Hepatocyte (in vitro differentiated cells): ENCODE data around the gene SYT8. TPM values are rescaled to one million over a fixed set of nuclear protein-coding genes. Genes with fewer than 3 reads are reported as not detected.

Experiments
- DNase-seq: peaks from one replicate; pipeline ENCODE4 v3.0.0-alpha.2; 2016; ENCODE audit warnings: low spot score
- H2AFZ ChIP-seq: fragments of 200-600 bp; sonication (generic); 2 replicates; pipeline ENCODE4 v1.6.0; 2016; ENCODE audit warnings: antibody characterized with exemption, mild to moderate bottlenecking
- H3K27ac ChIP-seq: fragments of 200-600 bp; sonication (generic); 2 replicates; pipeline ENCODE4 v1.5.1; 2016; ENCODE audit warnings: mild to moderate bottlenecking
- H3K27me3 ChIP-seq: fragments of 200-600 bp; sonication (generic); 2 replicates; pipeline ENCODE4 v1.6.1; 2016
- H3K36me3 ChIP-seq: fragments of 200-600 bp; sonication (generic); replicated peaks from 2 replicates; pipeline ENCODE4 v1.5.1; 2016; ENCODE audit warnings: low read depth; ENCODE audit not compliant: insufficient read depth
- H3K4me1 ChIP-seq: fragments of 200-600 bp; sonication (generic); 2 replicates; pipeline ENCODE4 v1.5.1; 2016; ENCODE audit warnings: mild to moderate bottlenecking, moderate library complexity; ENCODE audit not compliant: insufficient read depth
- H3K4me2 ChIP-seq: fragments of 200-600 bp; sonication (generic); 2 replicates; pipeline ENCODE4 v1.6.0; 2016
- H3K4me3 ChIP-seq: fragments of 200-600 bp; sonication (generic); 2 replicates; pipeline ENCODE4 v1.5.1; 2016; ENCODE audit warnings: mild to moderate bottlenecking
- H3K79me2 ChIP-seq: fragments of 200-600 bp; sonication (generic); 2 replicates; pipeline ENCODE4 v1.6.0; 2017; ENCODE audit warnings: mild to moderate bottlenecking
- H3K9me2 ChIP-seq: fragments of 200-600 bp; sonication (generic); replicated peaks from 2 replicates; pipeline ENCODE4 v1.6.0; 2017; ENCODE audit warnings: mild to moderate bottlenecking; ENCODE audit not compliant: insufficient read depth
- H3K9me3 ChIP-seq: fragments of 200-600 bp; sonication (generic); 2 replicates; pipeline ENCODE4 v1.5.1; 2016; ENCODE audit warnings: low read depth, mild to moderate bottlenecking
- H4K20me1 ChIP-seq: fragments of 200-600 bp; sonication (generic); 2 replicates; pipeline ENCODE4 v1.6.0; 2016; ENCODE audit warnings: mild to moderate bottlenecking; ENCODE audit not compliant: insufficient read depth, poor library complexity, severe bottlenecking
- CTCF ChIP-seq: fragments of 200-600 bp; sonication (generic); IDR thresholded peaks from 2 replicates; pipeline ENCODE4 v1.5.1; 2016; ENCODE audit warnings: antibody characterized with exemption, mild to moderate bottlenecking; ENCODE audit not compliant: poor library complexity
- EZH2 ChIP-seq: fragments of 200-600 bp; sonication (generic); IDR thresholded peaks from 2 replicates; pipeline ENCODE4 v1.6.1; 2016; ENCODE audit warnings: antibody characterized with exemption, mild to moderate bottlenecking, borderline replicate concordance
- EZH2phosphoT487 ChIP-seq: fragments of 200-600 bp; sonication (generic); IDR thresholded peaks from one replicate; pipeline ENCODE4 v1.6.1; 2018; ENCODE audit warnings: antibody characterized with exemption, mild to moderate bottlenecking, low read depth, moderate library complexity; ENCODE audit not compliant: unreplicated experiment, severe bottlenecking
- WGBS: methylation state at CpG from one replicate; pipeline ENCODE4 v1.1.6; 2016; ENCODE audit warnings: low lambda C conversion rate; ENCODE audit errors: missing lambda C conversion rate; 5-methylcytosine and 5-hydroxymethylcytosine counted together
- polyA plus RNA-seq: library from polyadenylated mRNA; unstranded; fragments of >200 nt; fragmentation: Nextera tagmentation; extraction: Ambion mirVana; gene quantifications from 2 replicates; pipeline ENCODE4 v1.2.1, GENCODE V29; 2016
- total RNA-seq: library from RNA; depleted of rRNA; stranded (reverse); fragments of >200 nt; gene quantifications from 2 replicates; pipeline ENCODE4 v1.2.3, GENCODE V29; 2014

The SYT8 gene
- total and polyA plus RNA-seq, 2 experiments from 2014 or later: 6.3 to 29.2 TPM

- no peak overlapping the region for H2AFZ ChIP-seq
- H3K27me3 ChIP-seq: no peaks in the 10 kb centered on the region
- 86% methylated on average over 23 of the region's 26 CpGs for WGBS
- no peaks in the 10 kb centered on the region for H4K20me1 ChIP-seq
- H3K4me3 ChIP-seq: no peak overlapping the region
- no peaks in the 10 kb centered on the region for H3K9me2 ChIP-seq
- no peaks in the 10 kb centered on the region for H3K9me3 ChIP-seq
- H3K4me1 ChIP-seq: no peaks in the 10 kb centered on the region
- no peak overlapping the region for H3K27ac ChIP-seq
- no peak overlapping the region for H3K4me2 ChIP-seq
- no peak for TF ChIP-seq EZH2phosphoT487
- TF ChIP-seq EZH2: no peak
- TF ChIP-seq CTCF: no peak
- DNase-seq: no peak
- no peaks in the 10 kb centered on the region for H3K36me3 ChIP-seq
- no peaks in the 10 kb centered on the region for H3K79me2 ChIP-seq
Observed at GRCh38 chr11:1854949-1855885, 20.4 kb downstream of the SYT8 start.

GRCh38 chr11:1855886-1856265 is 21.1 kb downstream of the SYT8 start:
- Histone ChIP-seq H3K9me3 (no peaks in the 10 kb centered on the region), H3K36me3 (no peaks in the 10 kb centered on the region), H3K79me2 (no peaks in the 10 kb centered on the region), H4K20me1 (no peaks in the 10 kb centered on the region), H3K9me2 (no peaks in the 10 kb centered on the region), H3K27ac (no peak overlapping the region), H3K4me3 (no peak overlapping the region), H2AFZ (no peak overlapping the region), H3K4me1 (no peaks in the 10 kb centered on the region), H3K4me2 (no peak overlapping the region), H3K27me3 (no peaks in the 10 kb centered on the region)
- no peak for TF ChIP-seq EZH2phosphoT487
- no peak for TF ChIP-seq EZH2
- no peak for TF ChIP-seq CTCF
- no peak for DNase-seq
- 94% methylated on average over 11 of the region's 11 CpGs for WGBS

DNA sequence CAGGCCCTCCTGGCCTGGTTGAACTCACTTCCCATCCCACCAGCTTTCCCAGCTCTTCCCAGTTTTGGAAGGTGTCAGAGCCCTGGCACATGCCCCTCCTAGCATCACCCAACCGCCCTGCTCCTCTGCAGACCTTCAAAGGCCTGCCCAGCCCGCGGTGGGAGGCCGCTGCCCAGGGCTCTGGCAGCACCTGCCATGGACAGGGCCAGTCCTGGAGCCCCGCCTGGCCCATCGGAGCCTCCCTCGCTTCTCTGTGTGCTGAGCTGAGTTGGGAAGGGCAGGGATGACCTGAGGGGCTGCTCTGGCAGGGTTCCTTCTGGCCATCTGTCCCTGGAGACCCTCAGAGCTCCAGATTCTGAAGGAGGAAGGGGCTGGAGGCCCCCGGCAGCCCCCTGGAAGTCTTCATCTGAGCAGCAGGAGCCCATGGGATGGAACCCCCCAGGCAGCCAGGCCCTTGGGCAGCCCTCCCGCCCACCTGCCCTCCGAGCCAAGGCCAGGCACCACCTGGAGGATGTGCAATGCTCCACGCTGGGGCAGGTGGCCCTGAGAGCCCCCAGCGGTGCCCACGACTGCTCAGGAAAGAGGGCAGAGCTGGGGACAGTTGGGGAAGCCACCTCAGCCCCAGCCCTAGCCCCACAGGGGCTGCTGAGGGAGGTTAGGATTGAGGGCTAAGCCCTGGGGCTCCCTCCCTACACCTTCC is 21.7 kb downstream of the SYT8 start:
- no peaks in the 10 kb centered on the region for H3K36me3 ChIP-seq
- no peak overlapping the region for H3K4me2 ChIP-seq
- H2AFZ ChIP-seq: no peak overlapping the region
- no peaks in the 10 kb centered on the region for H3K79me2 ChIP-seq
- H3K4me3 ChIP-seq: no peak overlapping the region
- WGBS: 95% methylated on average over 13 of the region's 13 CpGs
- TF ChIP-seq CTCF (no peak), EZH2phosphoT487 (no peak), EZH2 (no peak)
- no peak overlapping the region for H3K27ac ChIP-seq
- no peaks in the 10 kb centered on the region for H3K4me1 ChIP-seq
- H3K9me3 ChIP-seq: no peaks in the 10 kb centered on the region
- H3K9me2 ChIP-seq: no peaks in the 10 kb centered on the region
- H3K27me3 ChIP-seq: no peaks in the 10 kb centered on the region
- H4K20me1 ChIP-seq: no peaks in the 10 kb centered on the region
- DNase-seq: no peak
